ENCODE data around the gene SRRM2.

The SRRM2 gene

DNA sequence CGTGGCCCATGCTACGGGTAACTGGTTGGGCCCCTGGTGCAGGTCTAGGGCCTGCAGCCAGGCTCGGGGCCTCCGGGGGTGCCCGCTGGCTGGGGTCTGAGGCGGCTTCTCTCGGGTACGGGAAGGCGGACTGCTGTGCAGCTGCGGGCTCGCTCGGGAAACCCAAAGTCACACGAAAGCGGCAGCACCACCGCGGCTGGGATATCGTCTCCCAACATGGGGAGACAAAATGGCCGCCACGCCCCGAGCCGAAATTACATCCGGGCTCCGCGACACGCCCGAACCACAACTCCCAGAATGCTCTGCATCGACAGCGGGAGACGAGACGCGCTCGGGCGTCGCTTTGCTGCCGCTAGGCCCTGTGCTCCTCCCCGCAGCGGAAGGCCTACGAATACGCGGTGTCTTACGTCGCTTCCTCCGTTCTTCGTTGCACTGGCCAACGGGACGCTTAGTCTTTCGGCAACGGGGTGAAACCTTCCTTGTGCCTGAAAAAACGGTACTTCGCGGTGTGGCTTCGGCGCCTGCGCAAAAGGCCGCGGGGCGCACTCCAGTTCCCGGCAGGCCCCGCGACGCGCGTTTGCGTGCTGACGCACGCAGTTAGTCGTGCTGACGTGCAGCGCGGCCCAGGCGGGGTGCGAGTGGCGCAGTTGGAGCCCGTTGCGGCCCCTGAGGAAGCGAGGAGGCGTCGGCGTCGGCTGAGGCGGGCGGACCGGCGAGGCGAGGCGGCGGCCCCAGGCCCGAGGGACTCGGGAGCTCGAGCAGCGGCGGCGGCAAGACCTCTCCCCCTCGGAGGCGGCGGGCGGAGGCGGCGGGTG, at the start of gene SRRM2:
SRRM2 (plus strand) TSS at position 604 of the 815 bp plus-strand sequence. CDS start 3,727 bp downstream, outside the sequence.
- DNase-seq (ENCODE audit: extremely low read depth, insufficient read length), result peak; percentile 99
- no peaks in the 10 kb centered on the region for H3K27me3 ChIP-seq (replicated peaks; ENCODE audit: control insufficient read depth, insufficient read depth, low read length)
- H3K4me3 ChIP-seq (replicated peaks; ENCODE audit: low read depth, low read length), result peak within 1 kb of the TSS; percentile 75
- H3K36me3 ChIP-seq (ENCODE audit: control insufficient read depth, insufficient read depth, low read length), result peaks cover 5% of the 10 kb centered on the region
- TF ChIP-seq, protein P1, sequence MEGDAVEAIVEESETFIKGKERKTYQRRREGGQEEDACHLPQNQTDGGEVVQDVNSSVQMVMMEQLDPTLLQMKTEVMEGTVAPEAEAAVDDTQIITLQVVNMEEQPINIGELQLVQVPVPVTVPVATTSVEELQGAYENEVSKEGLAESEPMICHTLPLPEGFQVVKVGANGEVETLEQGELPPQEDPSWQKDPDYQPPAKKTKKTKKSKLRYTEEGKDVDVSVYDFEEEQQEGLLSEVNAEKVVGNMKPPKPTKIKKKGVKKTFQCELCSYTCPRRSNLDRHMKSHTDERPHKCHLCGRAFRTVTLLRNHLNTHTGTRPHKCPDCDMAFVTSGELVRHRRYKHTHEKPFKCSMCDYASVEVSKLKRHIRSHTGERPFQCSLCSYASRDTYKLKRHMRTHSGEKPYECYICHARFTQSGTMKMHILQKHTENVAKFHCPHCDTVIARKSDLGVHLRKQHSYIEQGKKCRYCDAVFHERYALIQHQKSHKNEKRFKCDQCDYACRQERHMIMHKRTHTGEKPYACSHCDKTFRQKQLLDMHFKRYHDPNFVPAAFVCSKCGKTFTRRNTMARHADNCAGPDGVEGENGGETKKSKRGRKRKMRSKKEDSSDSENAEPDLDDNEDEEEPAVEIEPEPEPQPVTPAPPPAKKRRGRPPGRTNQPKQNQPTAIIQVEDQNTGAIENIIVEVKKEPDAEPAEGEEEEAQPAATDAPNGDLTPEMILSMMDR (IDR thresholded peaks at IDR 0.05; ENCODE audit: insufficient read depth, low read length, poor library complexity, severe bottlenecking), result no peak

DNA sequence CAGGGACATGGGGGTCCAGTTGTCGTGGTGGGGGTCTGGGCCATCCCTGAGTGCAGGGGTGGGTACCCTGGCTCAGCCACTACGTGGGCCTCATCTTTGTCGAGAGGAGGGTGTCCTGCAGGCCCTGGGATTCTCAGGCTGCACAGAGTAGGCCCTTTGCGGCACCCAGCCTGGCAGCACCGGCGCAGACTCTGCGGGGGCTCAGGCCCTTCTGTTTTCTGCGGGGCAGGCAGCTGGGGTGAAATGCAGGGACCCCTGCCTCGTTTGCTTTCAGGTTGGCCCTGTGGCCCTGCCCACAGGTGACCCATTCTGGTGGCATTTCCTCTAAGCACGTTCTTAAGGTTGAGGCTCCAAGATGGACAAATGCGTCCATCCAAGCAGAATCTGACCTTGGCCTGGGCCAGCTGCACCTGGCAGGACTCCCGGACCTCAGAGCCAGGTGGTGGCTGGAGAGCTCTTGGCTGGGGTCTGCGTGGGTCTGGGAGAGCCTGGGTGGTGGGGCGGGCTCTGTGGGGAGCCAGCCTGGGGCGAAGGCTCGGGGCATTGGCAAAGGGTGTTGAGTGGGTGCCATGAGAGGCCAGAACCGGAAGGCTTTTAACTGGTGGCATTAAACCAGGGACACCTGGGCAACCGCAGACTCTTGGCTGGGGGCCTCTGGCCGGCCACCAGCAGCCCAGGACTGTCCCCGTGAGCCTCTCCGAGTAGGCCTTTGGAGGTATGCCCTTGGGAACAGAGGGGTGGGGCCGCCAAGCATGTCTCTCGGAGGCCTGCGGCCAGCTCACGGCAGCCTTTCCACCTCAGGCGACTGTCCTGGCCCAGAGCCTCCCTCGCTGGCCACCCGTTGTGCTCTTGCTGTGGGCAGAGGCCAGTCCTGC, 49.3 kb upstream of the SRRM2 start:
- no peak overlapping the region for H3K4me3 ChIP-seq (replicated peaks; ENCODE audit: low read depth, low read length)
- TF ChIP-seq, protein P1 (IDR thresholded peaks at IDR 0.05; ENCODE audit: insufficient read depth, low read length, poor library complexity, severe bottlenecking), result no peak
- no peaks in the 10 kb centered on the region for H3K27me3 ChIP-seq (replicated peaks; ENCODE audit: control insufficient read depth, insufficient read depth, low read length)
- DNase-seq (ENCODE audit: extremely low read depth, insufficient read length), result no peak
- H3K36me3 ChIP-seq (ENCODE audit: control insufficient read depth, insufficient read depth, low read length), result peaks cover 51% of the 10 kb centered on the region

DNA sequence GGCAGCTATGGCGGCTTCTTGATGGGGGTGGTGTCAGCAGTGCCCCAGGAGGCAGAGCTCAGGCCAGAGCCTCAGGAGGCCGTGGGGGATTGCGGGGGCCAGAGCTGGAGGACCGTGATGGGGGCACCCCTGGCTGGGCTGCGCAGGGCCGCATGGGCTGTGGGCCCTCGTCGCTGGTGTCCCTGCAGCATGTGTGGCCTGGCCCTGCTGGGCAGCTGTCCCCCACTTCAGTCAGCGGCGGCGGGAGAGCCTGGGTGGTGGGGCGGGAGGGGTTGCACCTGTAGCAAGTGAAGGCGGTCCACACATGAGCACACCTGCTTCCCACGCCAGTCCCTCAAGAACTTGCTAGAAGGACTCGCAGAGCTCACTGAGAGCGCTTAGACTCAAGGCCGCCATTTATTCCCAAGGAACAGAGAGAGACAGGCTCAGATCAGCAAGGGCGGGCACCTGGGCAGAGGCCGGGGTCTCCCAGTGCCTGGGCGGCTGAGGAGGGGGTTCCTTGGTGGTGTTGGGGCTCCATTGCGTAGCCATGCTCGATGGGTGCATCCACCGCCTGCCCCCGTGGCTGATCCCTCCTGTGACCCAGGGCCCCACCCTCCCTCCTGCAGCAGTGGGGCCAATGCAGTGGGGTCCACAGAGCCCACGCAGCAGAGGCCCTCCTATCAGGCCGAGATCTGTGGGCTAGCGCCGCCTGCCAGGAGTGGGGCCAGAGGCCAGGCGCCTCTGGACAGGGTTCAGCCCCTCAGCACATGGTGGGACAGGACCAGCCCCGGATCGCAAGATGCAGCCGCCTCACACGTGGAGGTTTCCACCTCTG, 48.1 kb upstream of the SRRM2 start:
- peaks cover 45% of the 10 kb centered on the region for H3K36me3 ChIP-seq (ENCODE audit: control insufficient read depth, insufficient read depth, low read length)
- TF ChIP-seq, protein P1 (IDR thresholded peaks at IDR 0.05; ENCODE audit: insufficient read depth, low read length, poor library complexity, severe bottlenecking), result no peak
- no peak for DNase-seq (ENCODE audit: extremely low read depth, insufficient read length)
- H3K27me3 ChIP-seq (replicated peaks; ENCODE audit: control insufficient read depth, insufficient read depth, low read length), result no peaks in the 10 kb centered on the region
- H3K4me3 ChIP-seq (replicated peaks; ENCODE audit: low read depth, low read length), result no peak overlapping the region

DNA sequence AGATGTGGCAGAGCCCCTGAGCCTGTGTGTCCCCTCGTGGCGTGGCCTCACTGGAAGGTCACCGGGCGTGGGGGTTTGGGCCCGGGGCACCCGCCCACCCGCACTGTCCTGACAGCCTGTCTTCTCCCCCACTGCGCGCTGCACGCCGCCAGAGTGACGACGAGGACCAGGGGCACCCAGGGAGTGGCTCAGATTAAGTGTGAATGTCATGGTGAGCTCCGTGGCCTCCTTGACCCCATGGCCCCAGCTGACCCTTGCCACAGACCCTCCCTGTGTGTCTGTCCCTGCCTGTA, 47.5 kb upstream of the SRRM2 start:
- no peak for DNase-seq (ENCODE audit: extremely low read depth, insufficient read length)
- H3K4me3 ChIP-seq (replicated peaks; ENCODE audit: low read depth, low read length), result no peak overlapping the region
- TF ChIP-seq, protein P1 (IDR thresholded peaks at IDR 0.05; ENCODE audit: insufficient read depth, low read length, poor library complexity, severe bottlenecking), result no peak
- no peaks in the 10 kb centered on the region for H3K27me3 ChIP-seq (replicated peaks; ENCODE audit: control insufficient read depth, insufficient read depth, low read length)
- peaks cover 39% of the 10 kb centered on the region for H3K36me3 ChIP-seq (ENCODE audit: control insufficient read depth, insufficient read depth, low read length)

DNA sequence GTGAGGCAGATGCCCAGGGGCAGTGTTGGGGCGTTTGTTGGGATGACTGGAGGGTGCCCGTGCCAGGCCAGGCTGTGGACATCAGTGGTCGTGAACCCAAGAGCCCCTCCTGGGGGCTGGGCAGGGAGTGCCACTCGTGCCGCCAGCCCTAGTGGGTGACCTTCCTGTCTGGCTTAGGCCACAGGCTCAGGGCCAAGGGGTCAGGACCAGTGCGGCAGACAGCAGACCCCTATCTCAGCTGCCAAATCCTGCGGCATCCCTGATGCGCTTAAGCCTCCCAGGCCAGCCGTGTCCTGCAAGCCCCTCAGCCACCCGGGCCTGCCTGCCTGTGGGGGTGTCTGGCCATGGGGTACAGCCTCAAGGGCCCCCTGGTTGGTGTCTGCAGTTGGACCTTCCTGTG, 47.1 kb upstream of the SRRM2 start:
- Histone ChIP-seq H3K4me3 (replicated peaks; ENCODE audit: low read depth, low read length) (no peak overlapping the region), H3K27me3 (replicated peaks; ENCODE audit: control insufficient read depth, insufficient read depth, low read length) (no peaks in the 10 kb centered on the region), H3K36me3 (ENCODE audit: control insufficient read depth, insufficient read depth, low read length) (peaks cover 35% of the 10 kb centered on the region)
- DNase-seq (ENCODE audit: extremely low read depth, insufficient read length), result no peak
- TF ChIP-seq, protein P1 (IDR thresholded peaks at IDR 0.05; ENCODE audit: insufficient read depth, low read length, poor library complexity, severe bottlenecking), result no peak

All from GM06990 (cell line).